Mesendoderm (in vitro differentiated cells): ENCODE measurements around the gene TIMD4.

Experiments used
- DNase-seq: peaks from one replicate; pipeline ENCODE4 v3.0.0; 2013
- H2AK5ac ChIP-seq: 2 replicates; pipeline ENCODE4 v1.6.1; 2013; ENCODE audit warnings: low read length, inconsistent platforms
- H2BK120ac ChIP-seq: 2 replicates; pipeline ENCODE4 v1.6.1; 2013; ENCODE audit warnings: low read depth, mild to moderate bottlenecking, low read length, moderate library complexity, mixed read lengths
- H2BK15ac ChIP-seq: replicated peaks from 2 replicates; pipeline ENCODE4 v1.6.1; 2013; ENCODE audit warnings: low read depth, mild to moderate bottlenecking, moderate library complexity
- H2BK5ac ChIP-seq: 2 replicates; pipeline ENCODE4 v1.6.1; 2013; ENCODE audit warnings: low read length, inconsistent platforms
- H3K18ac ChIP-seq: 2 replicates; pipeline ENCODE4 v1.6.1; 2013; ENCODE audit warnings: mild to moderate bottlenecking, low read length, mixed read lengths
- H3K23ac ChIP-seq: one replicate; pipeline ENCODE4 v1.6.1; 2013; ENCODE audit warnings: low read length
- H3K27ac ChIP-seq: 2 replicates; pipeline ENCODE4 v1.5.1; 2013; ENCODE audit warnings: low read depth, mild to moderate bottlenecking, inconsistent platforms, low read length, moderate library complexity
- H3K27me3 ChIP-seq: 2 replicates; pipeline ENCODE4 v1.6.1; 2013; ENCODE audit warnings: low read length, control low read depth, mild to moderate bottlenecking, inconsistent platforms; ENCODE audit not compliant: insufficient read depth, poor library complexity
- H3K36me3 ChIP-seq: 2 replicates; pipeline ENCODE4 v1.6.1; 2013; ENCODE audit warnings: low read length, inconsistent platforms; ENCODE audit not compliant: control insufficient read depth, insufficient read depth
- H3K4ac ChIP-seq: one replicate; pipeline ENCODE4 v1.6.1; 2013; ENCODE audit warnings: low read depth, mild to moderate bottlenecking, low read length, moderate library complexity
- H3K4me1 ChIP-seq: 2 replicates; pipeline ENCODE4 v1.6.1; 2013; ENCODE audit warnings: low read depth, low read length, inconsistent platforms; ENCODE audit not compliant: control insufficient read depth
- H3K4me2 ChIP-seq: 2 replicates; pipeline ENCODE4 v1.6.1; 2013; ENCODE audit warnings: low read length
- H3K4me3 ChIP-seq: 2 replicates; pipeline ENCODE4 v1.5.1; 2013; ENCODE audit warnings: mild to moderate bottlenecking, low read length
- H3K56ac ChIP-seq: one replicate; pipeline ENCODE4 v1.6.1; 2013; ENCODE audit warnings: low read length
- H3K79me1 ChIP-seq: 2 replicates; pipeline ENCODE4 v1.6.1; 2013; ENCODE audit warnings: low read length, inconsistent platforms
- H3K79me2 ChIP-seq: 2 replicates; pipeline ENCODE4 v1.6.1; 2013; ENCODE audit warnings: mild to moderate bottlenecking, low read length; ENCODE audit not compliant: control insufficient read depth, insufficient read depth
- H3K9ac ChIP-seq: 2 replicates; pipeline ENCODE4 v1.6.1; 2013; ENCODE audit warnings: low read length, inconsistent platforms
- H4K5ac ChIP-seq: one replicate; pipeline ENCODE4 v1.6.1; 2013; ENCODE audit warnings: low read length
- H4K8ac ChIP-seq: one replicate; pipeline ENCODE4 v1.6.1; 2013; ENCODE audit warnings: low read depth, mild to moderate bottlenecking, control low read depth, low read length, moderate library complexity
- WGBS: extraction: QIAGEN DNeasy Blood & Tissue Kit; methylation state at CpG from one replicate; pipeline ENCODE4 v1.1.7; 2013; ENCODE audit warnings: low lambda C conversion rate, missing lambda C conversion rate; ENCODE audit not compliant: insufficient coverage; ENCODE audit errors: extremely low coverage; 5-methylcytosine and 5-hydroxymethylcytosine counted together

Gene TIMD4

DNA sequence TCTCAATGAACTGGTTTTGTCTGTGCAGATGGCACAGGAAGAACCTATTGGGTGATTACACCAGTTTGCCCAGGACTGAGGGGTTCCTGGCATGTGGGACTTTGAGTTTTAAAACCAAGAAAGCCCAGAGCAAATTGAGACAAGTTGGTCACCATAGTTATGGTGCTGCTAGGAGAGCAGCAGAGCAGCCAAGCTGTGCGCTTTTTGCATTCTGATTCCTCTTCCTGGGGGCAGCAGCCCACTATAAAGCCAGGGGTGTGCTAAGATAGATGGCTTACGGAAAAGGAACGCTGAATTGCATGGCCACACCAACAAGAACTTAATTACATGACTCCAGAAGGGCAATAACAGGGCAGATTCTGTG, 49.7 kb downstream of the TIMD4 start:
- Histone ChIP-seq H3K4me2 (no peak overlapping the region), H2BK120ac (no peak overlapping the region), H3K79me2 (no peaks in the 10 kb centered on the region), H3K9ac (no peak overlapping the region), H3K79me1 (no peaks in the 10 kb centered on the region), H2BK15ac (no peak overlapping the region), H3K27me3 (no peaks in the 10 kb centered on the region), H3K4me1 (peaks cover 9% of the 10 kb centered on the region), H4K5ac (no peak overlapping the region), H3K18ac (peak overlapping the region; percentile 65), H2BK5ac (peak overlapping the region; percentile 44), H3K23ac (no peak overlapping the region), H3K27ac (peak overlapping the region; percentile 90), H4K8ac (no peak overlapping the region), H2AK5ac (no peak overlapping the region), H3K4me3 (no peak overlapping the region), H3K56ac (peak overlapping the region; percentile 77), H3K4ac (no peak overlapping the region), H3K36me3 (no peaks in the 10 kb centered on the region)
- WGBS, result no CpG with 5 or more reads among the region's 3 CpGs
- DNase-seq, result no peak

DNA sequence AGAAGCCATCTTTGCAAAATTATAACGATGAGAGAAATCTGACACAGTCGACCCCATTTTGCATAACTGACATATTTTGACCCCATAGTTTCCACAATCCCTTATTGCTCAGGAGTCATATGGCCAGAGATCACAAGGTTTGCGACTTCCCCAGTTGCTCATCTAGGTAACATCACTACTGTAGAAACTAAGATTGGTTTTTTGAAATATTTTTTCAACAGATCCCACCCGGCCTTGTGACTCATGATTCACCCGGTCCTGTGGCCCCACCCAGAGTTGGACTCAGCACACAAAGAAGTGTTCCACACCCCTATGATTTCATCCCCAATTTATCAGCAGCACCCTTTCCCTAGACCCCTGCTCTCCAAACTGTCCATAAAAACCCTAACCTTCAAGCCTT, 50.2 kb downstream of the TIMD4 start:
- Histone ChIP-seq H3K79me2 (no peaks in the 10 kb centered on the region), H3K27me3 (no peaks in the 10 kb centered on the region), H3K79me1 (no peaks in the 10 kb centered on the region), H2BK120ac (peak overlapping the region; percentile 54), H3K27ac (no peak overlapping the region), H3K18ac (peak overlapping the region; percentile 68), H3K23ac (no peak overlapping the region), H4K5ac (no peak overlapping the region), H3K36me3 (no peaks in the 10 kb centered on the region), H3K4me3 (no peak overlapping the region), H3K56ac (no peak overlapping the region), H4K8ac (no peak overlapping the region), H3K4me2 (no peak overlapping the region), H2BK5ac (no peak overlapping the region), H2BK15ac (no peak overlapping the region), H3K4me1 (peaks cover 9% of the 10 kb centered on the region), H3K4ac (no peak overlapping the region), H2AK5ac (no peak overlapping the region), H3K9ac (no peak overlapping the region)
- no CpG with 5 or more reads among the region's 5 CpGs for WGBS
- no peak for DNase-seq

DNA sequence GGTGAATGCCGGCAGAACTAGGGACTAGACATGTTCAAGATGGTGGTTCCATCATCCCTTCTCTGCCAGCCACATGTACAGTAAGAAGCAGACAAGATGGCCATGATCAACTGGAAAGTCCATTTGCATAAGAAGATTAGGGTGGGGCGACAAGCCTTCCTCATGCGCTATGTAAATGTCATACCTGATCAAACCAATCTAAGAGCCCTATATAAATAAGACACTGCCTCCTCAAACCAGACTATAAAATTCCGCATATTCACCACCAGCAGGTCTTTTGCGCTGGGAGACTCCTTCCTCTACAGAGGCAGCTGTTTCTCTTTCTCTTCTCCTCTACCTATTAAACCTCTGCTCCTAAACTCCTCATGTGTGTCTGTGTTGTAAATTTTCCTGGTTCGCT, 53.8 kb downstream of the TIMD4 start:
- no peak overlapping the region for H3K4me2 ChIP-seq
- no peak overlapping the region for H2AK5ac ChIP-seq
- no peak overlapping the region for H3K4ac ChIP-seq
- H2BK120ac ChIP-seq, result no peak overlapping the region
- H4K5ac ChIP-seq, result no peak overlapping the region
- H3K18ac ChIP-seq, result no peak overlapping the region
- peaks cover 6% of the 10 kb centered on the region for H3K4me1 ChIP-seq
- H4K8ac ChIP-seq, result no peak overlapping the region
- no peak overlapping the region for H2BK5ac ChIP-seq
- no peak overlapping the region for H2BK15ac ChIP-seq
- no CpG with 5 or more reads among the region's 6 CpGs for WGBS
- no peaks in the 10 kb centered on the region for H3K79me1 ChIP-seq
- no peak overlapping the region for H3K4me3 ChIP-seq
- no peak overlapping the region for H3K56ac ChIP-seq
- no peaks in the 10 kb centered on the region for H3K27me3 ChIP-seq
- H3K23ac ChIP-seq, result no peak overlapping the region
- no peaks in the 10 kb centered on the region for H3K36me3 ChIP-seq
- no peak overlapping the region for H3K9ac ChIP-seq
- no peaks in the 10 kb centered on the region for H3K79me2 ChIP-seq
- no peak overlapping the region for H3K27ac ChIP-seq
- DNase-seq, result no peak

- H3K56ac ChIP-seq, result no peak overlapping the region
- H4K8ac ChIP-seq, result no peak overlapping the region
- H3K4me1 ChIP-seq, result no peaks in the 10 kb centered on the region
- no peak overlapping the region for H3K27ac ChIP-seq
- no peaks in the 10 kb centered on the region for H3K27me3 ChIP-seq
- no peak overlapping the region for H2BK120ac ChIP-seq
- H3K79me1 ChIP-seq, result no peaks in the 10 kb centered on the region
- H3K18ac ChIP-seq, result no peak overlapping the region
- H3K4me3 ChIP-seq, result no peak overlapping the region
- no CpG with 5 or more reads among the region's 6 CpGs for WGBS
- no peak for DNase-seq
- H3K9ac ChIP-seq, result no peak overlapping the region
- no peak overlapping the region for H3K4me2 ChIP-seq
- no peak overlapping the region for H2AK5ac ChIP-seq
- H2BK15ac ChIP-seq, result no peak overlapping the region
- no peaks in the 10 kb centered on the region for H3K36me3 ChIP-seq
- no peak overlapping the region for H2BK5ac ChIP-seq
- no peak overlapping the region for H3K23ac ChIP-seq
- H4K5ac ChIP-seq, result no peak overlapping the region
- H3K79me2 ChIP-seq, result no peaks in the 10 kb centered on the region
- no peak overlapping the region for H3K4ac ChIP-seq
These were observed 55.4 kb downstream of the TIMD4 start for GRCh38 chr5:156907667-156908066.

DNA sequence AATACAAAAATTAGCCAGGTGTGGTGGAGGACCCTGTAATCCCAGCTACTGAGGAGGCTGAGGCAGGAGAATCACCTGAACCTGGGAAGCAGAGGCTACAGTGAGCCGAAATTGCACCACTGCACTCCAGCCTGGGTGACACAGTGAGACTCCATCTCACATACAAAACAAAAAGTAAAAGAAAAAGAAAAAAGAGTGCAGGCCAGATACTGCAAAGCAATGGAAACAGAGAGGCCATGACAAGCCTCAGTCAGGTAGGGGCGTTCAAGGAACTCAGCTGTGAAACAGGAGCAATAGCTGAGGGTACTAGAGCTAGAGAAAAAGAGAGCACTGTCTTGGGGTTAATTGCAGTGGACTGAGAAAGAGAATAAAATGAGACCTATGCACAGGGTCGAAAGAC, 56.2 kb downstream of the TIMD4 start:
- H2BK5ac ChIP-seq, result no peak overlapping the region
- H3K23ac ChIP-seq, result no peak overlapping the region
- H3K4me2 ChIP-seq, result no peak overlapping the region
- H3K4me1 ChIP-seq, result no peaks in the 10 kb centered on the region
- DNase-seq, result no peak
- H4K8ac ChIP-seq, result no peak overlapping the region
- H3K56ac ChIP-seq, result no peak overlapping the region
- H3K36me3 ChIP-seq, result no peaks in the 10 kb centered on the region
- no peak overlapping the region for H3K4ac ChIP-seq
- H2BK120ac ChIP-seq, result no peak overlapping the region
- H3K79me1 ChIP-seq, result no peaks in the 10 kb centered on the region
- H2AK5ac ChIP-seq, result no peak overlapping the region
- H3K79me2 ChIP-seq, result no peaks in the 10 kb centered on the region
- no CpG with 5 or more reads among the region's 3 CpGs for WGBS
- H3K18ac ChIP-seq, result no peak overlapping the region
- H2BK15ac ChIP-seq, result no peak overlapping the region
- no peak overlapping the region for H4K5ac ChIP-seq
- no peaks in the 10 kb centered on the region for H3K27me3 ChIP-seq
- H3K27ac ChIP-seq, result no peak overlapping the region
- H3K9ac ChIP-seq, result no peak overlapping the region
- no peak overlapping the region for H3K4me3 ChIP-seq

- no CpG with 5 or more reads among the region's 7 CpGs for WGBS
- H3K4me3 ChIP-seq, result no peak overlapping the region
- no peak overlapping the region for H3K4me2 ChIP-seq
- DNase-seq, result peak; percentile 11
- H2AK5ac ChIP-seq, result no peak overlapping the region
- H3K79me1 ChIP-seq, result no peaks in the 10 kb centered on the region
- H3K4ac ChIP-seq, result no peak overlapping the region
- no peaks in the 10 kb centered on the region for H3K27me3 ChIP-seq
- no peak overlapping the region for H3K23ac ChIP-seq
- no peak overlapping the region for H3K18ac ChIP-seq
- H2BK5ac ChIP-seq, result no peak overlapping the region
- H3K9ac ChIP-seq, result no peak overlapping the region
- H4K8ac ChIP-seq, result no peak overlapping the region
- no peak overlapping the region for H2BK15ac ChIP-seq
- H3K4me1 ChIP-seq, result no peaks in the 10 kb centered on the region
- no peak overlapping the region for H3K56ac ChIP-seq
- no peak overlapping the region for H3K27ac ChIP-seq
- no peak overlapping the region for H4K5ac ChIP-seq
- H2BK120ac ChIP-seq, result no peak overlapping the region
- H3K36me3 ChIP-seq, result no peaks in the 10 kb centered on the region
- H3K79me2 ChIP-seq, result no peaks in the 10 kb centered on the region
These were observed 66.5 kb downstream of the TIMD4 start for GRCh38 chr5:156896546-156896945.
